ENCODE results near the gene ETV7. TPM values are rescaled to one million over a fixed set of nuclear protein-coding genes. Genes with fewer than 3 reads are reported as not detected.
"Not testable (repeated sequence)": the region's sequence is repeated elsewhere in the genome, so short reads cannot be mapped to it uniquely, and the experiment has no call there.

Gene ETV7
- polyA plus RNA-seq, 3 donors: 0.10 to 2.2 (median 1.5) TPM

GRCh38 chr6:36413489-36414480 is 26.3 kb upstream of the ETV7 start:
- Mint-ChIP-seq H3K27me3 (ENCODE audit: low read depth in 3 of 3) (peaks cover 4 to 7% (median 6%) of the 10 kb centered on the region in 3 donors), H3K4me3 (no peak overlapping the region), H3K36me3 (no peaks in the 10 kb centered on the region), H3K27ac (peak overlapping the region in 2 of 7 donors; percentile 35 to 36), H3K9me3 (peaks cover 0 to 20% (median 13%) of the 10 kb centered on the region in 7 donors), H3K4me1 (peaks cover 5% of the 10 kb centered on the region)
- Histone ChIP-seq H3K4me1 (ENCODE audit: control insufficient read depth in 1 of 2, insufficient read depth in 2 of 2, low read length in 2 of 2) (peaks cover 2 to 3% of the 10 kb centered on the region in 2 donors), H3K9ac (ENCODE audit: insufficient read depth, low read length, poor library complexity, severe bottlenecking) (no peak overlapping the region), H4K20me1 (ENCODE audit: insufficient read depth, low read length) (no peaks in the 10 kb centered on the region), H3K4me2 (replicated peaks; ENCODE audit: extremely low read depth, low read length, poor library complexity, severe bottlenecking) (no peak overlapping the region), H3K27me3 (ENCODE audit: control insufficient read depth in 2 of 2, insufficient read depth in 2 of 2, low read length in 2 of 2) (no peaks in the 10 kb centered on the region), H3K4me3 (replicated peaks in 1 of 3; ENCODE audit: low read depth in 2 of 3, low read length in 3 of 3) (no peak overlapping the region), H3K79me2 (ENCODE audit: insufficient read depth, low read length) (no peaks in the 10 kb centered on the region), H3K27ac (ENCODE audit: low read depth in 1 of 2, low read length in 2 of 2) (no peak overlapping the region), H2AFZ (ENCODE audit: insufficient read depth, low read depth, low read length, poor library complexity, severe bottlenecking) (no peak overlapping the region), H3K9me3 (replicated peaks in 1 of 2; ENCODE audit: control insufficient read depth in 1 of 2, insufficient read depth in 1 of 2, low read length in 2 of 2) (no peaks in the 10 kb centered on the region), H3K36me3 (replicated peaks in 1 of 2; ENCODE audit: control insufficient read depth in 1 of 2, insufficient read depth in 2 of 2, low read length in 2 of 2) (no peaks in the 10 kb centered on the region)
- WGBS (ENCODE audit: insufficient coverage): no CpG with 5 or more reads among the region's 4 CpGs
- intact Hi-C loops (cut with micrococcal nuclease): no loop called here
- DNase-seq: peak in 1 of 3 donors; percentile 14
- TF ChIP-seq CTCF (IDR thresholded peaks at IDR 0.05): no peak

GRCh38 chr6:36409718-36410117 is 22.2 kb upstream of the ETV7 start:
- H3K27ac ChIP-seq (ENCODE audit: low read depth in 1 of 2, low read length in 2 of 2); H3K4me3 Mint-ChIP-seq: not testable (repeated sequence)
- 57% methylated on average over 5 of the region's 5 CpGs for WGBS (ENCODE audit: insufficient coverage)

More at GRCh38 chr6:36409718-36410117, 22.2 kb upstream of the ETV7 start:
- H4K20me1 ChIP-seq (ENCODE audit: insufficient read depth, low read length); intact Hi-C loops (cut with micrococcal nuclease); H3K9me3 ChIP-seq (replicated peaks in 1 of 2; ENCODE audit: control insufficient read depth in 1 of 2, insufficient read depth in 1 of 2, low read length in 2 of 2); H3K4me1 ChIP-seq (ENCODE audit: control insufficient read depth in 1 of 2, insufficient read depth in 2 of 2, low read length in 2 of 2); H2AFZ ChIP-seq (ENCODE audit: insufficient read depth, low read depth, low read length, poor library complexity, severe bottlenecking); H3K27me3 ChIP-seq (ENCODE audit: control insufficient read depth in 2 of 2, insufficient read depth in 2 of 2, low read length in 2 of 2); H3K79me2 ChIP-seq (ENCODE audit: insufficient read depth, low read length); DNase-seq; H3K36me3 ChIP-seq (replicated peaks in 1 of 2; ENCODE audit: control insufficient read depth in 1 of 2, insufficient read depth in 2 of 2, low read length in 2 of 2); H3K4me3 ChIP-seq (replicated peaks in 1 of 3; ENCODE audit: low read depth in 2 of 3, low read length in 3 of 3); H3K9ac ChIP-seq (ENCODE audit: insufficient read depth, low read length, poor library complexity, severe bottlenecking); H3K4me2 ChIP-seq (replicated peaks; ENCODE audit: extremely low read depth, low read length, poor library complexity, severe bottlenecking); H3K4me1 Mint-ChIP-seq; H3K36me3 Mint-ChIP-seq: not testable (repeated sequence)
- H3K9me3 Mint-ChIP-seq: peaks cover 0 to 22% (median 13%) of the 10 kb centered on the region in 7 donors
- H3K27me3 Mint-ChIP-seq (ENCODE audit: low read depth in 3 of 3): peaks cover 3 to 16% (median 10%) of the 10 kb centered on the region in 3 donors
- H3K27ac Mint-ChIP-seq: peak overlapping the region in 1 of 7 donors; percentile 39

All from CD14-positive monocyte (primary cell).